Keratinocyte (primary cell): Measurements from ENCODE around the gene ALG12.

Experiments
- EZH2 ChIP-seq: IDR thresholded peaks from one replicate; pipeline ENCODE4 v1.6.1; 2012; ENCODE audit warnings: inconsistent platforms, mild to moderate bottlenecking, low read length, moderate library complexity
- TF ChIP-seq, protein P1 (sequence below), 3 experiments: IDR thresholded peaks in 1 of 3; conservative IDR thresholded peaks in 1 of 3; optimal IDR thresholded peaks in 1 of 3; 2 replicates in 2 of 3; 3 replicates in 1 of 3; pipeline versions ENCODE3 to v1.5.1; 2011; ENCODE audit warnings: low read length in 3 of 3, mild to moderate bottlenecking in 3 of 3, moderate library complexity in 2 of 3, control low read depth in 1 of 3, inconsistent platforms in 1 of 3; ENCODE audit not compliant: insufficient read depth in 2 of 3; ENCODE audit errors: extremely low read depth in 1 of 3

DNA sequence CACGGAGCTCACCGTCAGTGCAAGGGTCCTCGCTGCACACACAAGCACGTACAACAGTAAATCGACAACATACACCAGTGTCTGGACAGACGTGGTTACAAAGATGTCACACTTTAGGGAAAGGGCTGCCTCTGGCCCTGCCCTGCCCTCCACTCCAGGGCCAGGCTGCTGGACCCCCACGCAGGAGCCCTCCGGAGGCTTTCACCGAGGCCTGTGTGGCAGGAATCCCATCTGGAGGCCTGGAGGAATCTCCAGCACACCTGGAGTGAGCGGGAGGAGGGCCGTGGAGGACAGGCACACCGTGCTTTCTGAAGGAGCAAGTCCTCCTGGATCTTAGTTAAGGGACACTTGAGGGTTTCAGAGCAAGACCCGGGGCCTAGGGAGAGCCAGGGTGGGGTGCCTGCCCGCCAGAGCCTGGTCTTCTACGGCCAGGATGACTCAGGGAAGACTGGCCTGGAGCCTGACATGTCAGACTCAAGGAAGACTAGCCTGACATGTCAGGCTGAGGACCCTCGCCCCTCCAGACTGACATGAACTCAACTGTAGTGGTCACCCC lies 40.2 kb upstream of the ALG12 start:
- TF ChIP-seq, protein P1, sequence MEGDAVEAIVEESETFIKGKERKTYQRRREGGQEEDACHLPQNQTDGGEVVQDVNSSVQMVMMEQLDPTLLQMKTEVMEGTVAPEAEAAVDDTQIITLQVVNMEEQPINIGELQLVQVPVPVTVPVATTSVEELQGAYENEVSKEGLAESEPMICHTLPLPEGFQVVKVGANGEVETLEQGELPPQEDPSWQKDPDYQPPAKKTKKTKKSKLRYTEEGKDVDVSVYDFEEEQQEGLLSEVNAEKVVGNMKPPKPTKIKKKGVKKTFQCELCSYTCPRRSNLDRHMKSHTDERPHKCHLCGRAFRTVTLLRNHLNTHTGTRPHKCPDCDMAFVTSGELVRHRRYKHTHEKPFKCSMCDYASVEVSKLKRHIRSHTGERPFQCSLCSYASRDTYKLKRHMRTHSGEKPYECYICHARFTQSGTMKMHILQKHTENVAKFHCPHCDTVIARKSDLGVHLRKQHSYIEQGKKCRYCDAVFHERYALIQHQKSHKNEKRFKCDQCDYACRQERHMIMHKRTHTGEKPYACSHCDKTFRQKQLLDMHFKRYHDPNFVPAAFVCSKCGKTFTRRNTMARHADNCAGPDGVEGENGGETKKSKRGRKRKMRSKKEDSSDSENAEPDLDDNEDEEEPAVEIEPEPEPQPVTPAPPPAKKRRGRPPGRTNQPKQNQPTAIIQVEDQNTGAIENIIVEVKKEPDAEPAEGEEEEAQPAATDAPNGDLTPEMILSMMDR (optimal IDR thresholded peaks at IDR 0.05 in 1 of 3, IDR thresholded peaks at IDR 0.05 in 1 of 3, conservative IDR thresholded peaks at IDR 0.05 in 1 of 3; ENCODE audit: extremely low read depth in 1 of 3, insufficient read depth in 2 of 3, low read length in 3 of 3): no peak
- TF ChIP-seq EZH2: no peak
